GM19395 (cell line): ENCODE measurements around the gene TARP.

Experiments
- ATAC-seq: cut with Tn5 transposase; IDR thresholded peaks from one replicate; pipeline ENCODE4 v1.9.1; 2021; ENCODE audit warnings: mild to moderate bottlenecking, moderate library complexity; ENCODE audit not compliant: unreplicated experiment

Gene TARP

DNA sequence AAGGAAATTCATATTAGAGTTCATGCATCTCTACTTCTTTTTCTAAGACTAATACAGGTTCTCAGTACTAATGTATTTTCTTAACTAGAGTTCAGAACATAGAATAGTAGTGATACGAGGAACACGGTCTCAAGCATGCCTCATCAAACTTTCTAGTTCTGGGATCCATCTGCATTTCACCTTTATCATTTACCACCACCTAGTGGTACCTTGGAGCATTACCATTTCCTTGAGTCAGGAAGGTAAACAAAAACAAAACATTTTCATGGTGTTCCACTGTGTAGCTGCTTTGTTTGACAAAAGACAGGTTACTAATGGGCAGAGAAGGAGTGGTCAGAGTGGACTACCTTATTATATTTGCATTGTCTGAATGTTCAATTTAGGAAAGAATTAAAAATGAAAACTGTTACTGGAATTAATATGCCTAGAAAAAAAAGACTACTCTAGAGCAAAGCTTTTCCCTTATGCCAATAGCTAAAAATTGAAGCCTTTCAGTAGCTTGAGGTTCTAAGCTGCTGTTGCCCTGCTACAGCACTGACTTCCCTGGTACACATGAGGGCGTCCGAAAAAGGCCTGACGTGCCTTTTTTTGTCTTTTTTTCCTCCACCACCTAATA lies 50.8 kb downstream of the TARP start:
- no peak for ATAC-seq

DNA sequence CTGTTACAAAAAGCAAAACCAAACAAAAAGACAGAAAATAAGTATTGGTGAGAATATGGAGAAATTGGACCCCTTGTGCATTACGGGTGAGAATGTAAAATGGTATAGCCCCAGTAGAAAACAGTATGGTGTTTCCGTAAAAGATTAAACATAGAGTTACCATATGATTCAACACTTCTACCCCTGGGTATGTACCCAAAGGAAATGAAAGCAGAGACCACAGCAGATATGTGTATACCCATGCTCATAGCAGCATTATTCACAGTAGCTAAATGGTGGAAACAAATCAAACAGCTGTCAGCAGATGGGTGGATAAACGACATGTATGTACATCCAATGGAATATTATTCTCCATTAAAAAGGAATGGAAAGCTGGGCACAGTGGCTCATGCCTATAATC lies 53.0 kb downstream of the TARP start:
- ATAC-seq: no peak

DNA sequence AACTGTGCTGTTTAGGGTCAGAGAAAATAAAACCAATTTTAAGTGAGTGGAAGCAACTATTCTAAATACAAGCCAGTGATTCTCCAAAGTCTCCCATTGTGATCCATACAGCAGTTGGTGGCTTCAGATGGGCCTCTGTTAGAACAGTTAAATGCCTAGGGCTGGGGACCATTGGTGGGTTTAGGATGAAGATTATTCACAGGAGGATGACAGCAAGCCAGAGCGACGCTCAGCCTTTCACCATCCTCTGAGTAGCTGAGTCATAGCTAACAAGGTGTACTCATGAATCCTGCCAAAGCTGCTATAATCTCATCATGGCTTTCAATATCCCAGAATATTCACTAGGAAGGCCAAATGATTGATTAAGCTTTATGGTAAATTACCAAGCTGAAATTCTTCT lies 55.8 kb downstream of the TARP start:
- ATAC-seq: no peak

- ATAC-seq: peak; percentile 97
Measured at GRCh38 chr7:38215735-38216670, 57.4 kb downstream of the TARP start.

DNA sequence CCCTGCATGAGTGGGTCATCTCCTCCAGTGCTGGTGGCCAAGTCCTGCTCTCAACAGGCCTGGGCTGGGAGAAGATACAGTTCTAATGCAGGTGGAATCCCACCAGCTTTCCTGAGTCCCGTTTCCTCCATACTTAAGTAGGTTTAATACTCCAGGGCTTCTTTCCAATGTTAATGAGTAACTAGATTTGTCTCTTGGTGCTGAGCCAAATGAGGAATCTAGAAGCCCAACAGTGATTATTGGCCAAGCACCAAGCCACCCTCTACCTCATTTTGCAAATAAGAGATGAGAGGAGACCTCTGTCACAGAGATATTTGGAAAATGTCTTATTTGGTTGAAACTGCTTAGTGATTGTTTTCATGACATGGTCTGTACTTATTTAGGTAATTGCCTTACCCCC lies 58.3 kb downstream of the TARP start:
- no peak for ATAC-seq

DNA sequence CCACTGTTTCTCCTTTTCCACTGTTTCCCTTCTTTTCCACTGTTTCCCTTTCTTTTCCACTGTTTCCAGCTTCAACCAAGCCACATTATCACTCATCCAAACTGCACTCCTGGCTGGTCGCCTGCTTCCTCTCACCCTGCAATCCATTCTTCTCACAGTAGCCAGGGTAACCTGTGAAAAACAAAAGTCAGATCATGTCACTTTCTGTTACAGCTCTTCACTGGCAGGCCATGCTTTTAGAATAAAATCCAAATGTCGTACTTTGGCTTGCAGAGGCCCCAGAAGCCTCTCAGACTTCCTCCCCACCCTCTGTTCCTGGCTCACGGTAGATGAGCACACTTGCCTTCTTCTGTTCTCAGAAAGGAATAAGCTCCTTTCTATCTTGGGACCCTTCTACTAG lies 61.5 kb downstream of the TARP start:
- ATAC-seq: no peak

DNA sequence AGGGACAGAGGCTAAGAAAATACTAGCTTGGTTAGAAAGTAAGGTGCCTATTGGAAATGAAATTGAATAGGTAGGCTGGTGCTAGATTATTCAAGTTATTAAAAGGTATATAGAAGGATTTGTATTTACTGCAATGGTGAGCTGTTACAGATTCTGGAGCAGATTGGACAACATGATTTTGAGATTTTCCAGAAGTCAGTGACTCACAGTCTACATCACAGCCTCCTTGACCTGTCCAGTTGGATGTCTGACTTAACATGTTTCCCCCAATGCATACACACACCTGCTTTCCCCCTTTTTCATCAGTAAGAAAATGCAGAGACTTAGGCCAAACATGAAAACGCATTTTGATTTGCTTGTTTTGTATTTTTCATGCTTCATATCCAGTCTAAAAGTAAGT lies 62.0 kb downstream of the TARP start:
- ATAC-seq: no peak
